H1 (cell line): ENCODE results near the gene TMEM178B. TPM values are rescaled to one million over a fixed set of nuclear protein-coding genes. Genes with fewer than 3 reads are reported as not detected.

Experiments
- CTCF ChIA-PET: fragments of 300-600 bp; sonication (Branson Sonifier 250); formaldehyde crosslinking; loops from one replicate; lab custom pipeline; 2021; ENCODE audit not compliant: partially characterized antibody; lab: Charles Lee
- POLR2A ChIA-PET: fragments of 300-600 bp; sonication (Branson Sonifier 250); formaldehyde crosslinking; loops from one replicate; lab custom pipeline; 2021; ENCODE audit warnings: inconsistent platforms; ENCODE audit not compliant: partially characterized antibody; lab: Charles Lee
- DNase-seq, 2 experiments: peaks; one replicate each; pipeline versions ENCODE4 v3.0.0 to v3.0.0-alpha.2; 2010 to 2022; ENCODE audit warnings: low spot score in 2 of 2, low read depth in 1 of 2, mixed read lengths in 1 of 2
- FAIRE-seq: peaks from 2 replicates; lab custom pipeline; 2011; peaks lifted over from hg19 to GRCh38; lab: Jason Lieb, UNC
- H2AFZ ChIP-seq: 2 replicates; pipeline ENCODE4 v1.8.1; 2012; ENCODE audit warnings: low read length, inconsistent platforms
- H2AK5ac ChIP-seq: 2 replicates; pipeline ENCODE4 v1.6.1; 2013; ENCODE audit warnings: low read depth, low read length
- H2BK120ac ChIP-seq: replicated peaks from 2 replicates; pipeline ENCODE3; 2013; ENCODE audit warnings: low read depth, low read length, inconsistent platforms
- H2BK12ac ChIP-seq: 2 replicates; pipeline ENCODE4 v1.6.1; 2013; ENCODE audit warnings: low read depth, low read length
- H2BK15ac ChIP-seq: 2 replicates; pipeline ENCODE4 v1.6.1; 2013; ENCODE audit warnings: low read length
- H2BK20ac ChIP-seq: 2 replicates; pipeline ENCODE4 v1.6.1; 2013; ENCODE audit warnings: low read length
- H2BK5ac ChIP-seq: 2 replicates; pipeline ENCODE4 v1.6.1; 2013; ENCODE audit warnings: low read depth, low read length
- H3K14ac ChIP-seq: 2 replicates; pipeline ENCODE4 v1.6.1; 2013; ENCODE audit warnings: inconsistent platforms; ENCODE audit not compliant: insufficient read length
- H3K18ac ChIP-seq: 2 replicates; pipeline ENCODE4 v1.6.1; 2013; ENCODE audit warnings: low read length; ENCODE audit errors: extremely low read depth
- H3K23ac ChIP-seq: 2 replicates; pipeline ENCODE4 v1.6.1; 2013; ENCODE audit warnings: inconsistent platforms; ENCODE audit not compliant: insufficient read length
- H3K23me2 ChIP-seq: 2 replicates; pipeline ENCODE4 v1.6.1; 2013; ENCODE audit warnings: low read depth, low read length
- H3K27ac ChIP-seq: 2 replicates; pipeline ENCODE4 v1.6.1; 2011; ENCODE audit warnings: low read depth, low read length, inconsistent platforms
- H3K27me3 ChIP-seq, 4 experiments: replicated peaks in 1 of 4; 1 replicate in 1 of 4; 2 replicates in 3 of 4; pipeline versions ENCODE4 v1.6.1 to v1.8.1; 2011 to 2013; ENCODE audit warnings: low read length in 3 of 4, mild to moderate bottlenecking in 3 of 4, inconsistent platforms in 2 of 4, mixed read lengths in 2 of 4, moderate library complexity in 1 of 4; ENCODE audit not compliant: control insufficient read depth in 3 of 4, insufficient read depth in 3 of 4; ENCODE audit errors: extremely low read depth in 1 of 4
- H3K36me3 ChIP-seq, 4 experiments: 2 replicates each; pipeline versions ENCODE4 v1.6.1 to v1.8.1; 2011 to 2013; ENCODE audit warnings: mild to moderate bottlenecking in 4 of 4, low read length in 3 of 4, moderate library complexity in 2 of 4, control low read depth in 1 of 4, inconsistent platforms in 1 of 4; ENCODE audit not compliant: insufficient read depth in 4 of 4, control insufficient read depth in 2 of 4
- H3K4ac ChIP-seq: replicated peaks from 2 replicates; pipeline ENCODE3; 2013; ENCODE audit warnings: low read length, low read depth, mixed read lengths, inconsistent platforms; ENCODE audit not compliant: insufficient read length
- H3K4me1 ChIP-seq, 4 experiments: replicated peaks in 1 of 4; 1 replicate in 1 of 4; 2 replicates in 3 of 4; pipeline versions ENCODE4 v1.6.1 to v1.8.1; 2011 to 2013; ENCODE audit warnings: low read length in 3 of 4, inconsistent platforms in 2 of 4, mixed read lengths in 1 of 4; ENCODE audit not compliant: insufficient read depth in 4 of 4, control insufficient read depth in 3 of 4
- H3K4me2 ChIP-seq, 2 experiments: 2 replicates each; pipeline versions ENCODE4 v1.6.1 to v1.8.1; 2011 to 2013; ENCODE audit warnings: low read depth in 2 of 2, low read length in 2 of 2, control low read depth in 1 of 2, inconsistent platforms in 1 of 2, mild to moderate bottlenecking in 1 of 2; ENCODE audit not compliant: insufficient read depth in 1 of 2
- H3K4me3 ChIP-seq, 4 experiments: fragments of 200-600, 300-600 bp in 1 of 4; sonication (generic), shearing (Covaris generic), sonication (Bioruptor Twin) in 1 of 4; 2 replicates each; pipeline versions ENCODE4 v1.5.1 to v1.8.1; 2011 to 2016; ENCODE audit warnings: low read length in 4 of 4, low read depth in 3 of 4, control low read depth in 2 of 4, inconsistent platforms in 2 of 4, mild to moderate bottlenecking in 2 of 4, mixed read lengths in 1 of 4, moderate library complexity in 1 of 4; ENCODE audit not compliant: insufficient read depth in 2 of 4; ENCODE audit errors: extremely low read depth in 1 of 4
- H3K56ac ChIP-seq: replicated peaks from 2 replicates; pipeline ENCODE3; 2013; ENCODE audit warnings: low read depth, mild to moderate bottlenecking, mixed read lengths, low read length, inconsistent platforms; ENCODE audit not compliant: insufficient read length
- H3K79me1 ChIP-seq: 2 replicates; pipeline ENCODE4 v1.6.1; 2013; ENCODE audit warnings: low read depth, low read length, control low read depth
- H3K79me2 ChIP-seq, 2 experiments: 2 replicates each; pipeline versions ENCODE4 v1.6.1 to v1.8.1; 2012 to 2013; ENCODE audit warnings: low read length in 2 of 2, mild to moderate bottlenecking in 2 of 2, inconsistent platforms in 1 of 2; ENCODE audit not compliant: insufficient read depth in 2 of 2, control insufficient read depth in 1 of 2
- H3K9ac ChIP-seq, 4 experiments: replicated peaks in 1 of 4; 1 replicate in 1 of 4; 2 replicates in 3 of 4; pipeline versions ENCODE4 v1.6.1 to v1.8.1; 2011 to 2013; ENCODE audit warnings: low read depth in 3 of 4, low read length in 3 of 4, control low read depth in 2 of 4, mild to moderate bottlenecking in 2 of 4, moderate library complexity in 2 of 4, inconsistent platforms in 1 of 4; ENCODE audit errors: extremely low read depth in 1 of 4
- H3K9me3 ChIP-seq, 2 experiments: 2 replicates each; pipeline versions ENCODE4 v1.6.1 to v1.8.1; 2012 to 2013; ENCODE audit warnings: mild to moderate bottlenecking in 2 of 2, moderate library complexity in 2 of 2, control low read depth in 1 of 2, inconsistent platforms in 1 of 2, low read depth in 1 of 2, low read length in 1 of 2, mixed read lengths in 1 of 2; ENCODE audit not compliant: insufficient read depth in 2 of 2
- H4K20me1 ChIP-seq, 2 experiments: replicated peaks in 1 of 2; 2 replicates each; pipeline versions ENCODE3 to v1.8.1; 2011 to 2013; ENCODE audit warnings: inconsistent platforms in 2 of 2, low read length in 2 of 2, mild to moderate bottlenecking in 1 of 2; ENCODE audit not compliant: insufficient read depth in 2 of 2, control insufficient read depth in 1 of 2
- H4K5ac ChIP-seq: 2 replicates; pipeline ENCODE4 v1.6.1; 2013; ENCODE audit warnings: low read length, low read depth, mixed read lengths, inconsistent platforms; ENCODE audit not compliant: insufficient read length
- H4K8ac ChIP-seq: 2 replicates; pipeline ENCODE4 v1.8.0; 2013; ENCODE audit warnings: mild to moderate bottlenecking, moderate library complexity, low read length, inconsistent platforms; ENCODE audit not compliant: insufficient read depth; ENCODE audit errors: extremely low read depth
- H4K91ac ChIP-seq: replicated peaks from 2 replicates; pipeline ENCODE3; 2013; ENCODE audit warnings: low read length, mixed read lengths, inconsistent platforms; ENCODE audit not compliant: insufficient read length
- NANOG ChIP-seq: IDR thresholded peaks from 2 replicates; pipeline ENCODE4 v1.6.1; 2011; ENCODE audit warnings: low read length, low read depth, mild to moderate bottlenecking, inconsistent platforms; ENCODE audit not compliant: insufficient read depth, poor library complexity, severe bottlenecking
- RBBP5 ChIP-seq: IDR thresholded peaks from 2 replicates; pipeline ENCODE4 v1.7.1; 2012; ENCODE audit warnings: low read depth, mild to moderate bottlenecking, inconsistent platforms, low read length, moderate library complexity, borderline replicate concordance
- SAP30 ChIP-seq: fragments of 300-600 bp; sonication (generic); IDR thresholded peaks from 2 replicates; pipeline ENCODE4 v1.7.1; 2012; ENCODE audit warnings: low read length, moderate library complexity, mild to moderate bottlenecking, inconsistent platforms; ENCODE audit not compliant: insufficient read depth, insufficient replicate concordance
- WGBS, 2 experiments: shearing (Covaris generic) in 1 of 2; methylation state at CpG; one replicate each; pipeline versions ENCODE4 v1.1.6 to v1.1.7; 2013 to 2015; ENCODE audit warnings: low lambda C conversion rate in 2 of 2, mixed read lengths in 2 of 2, inconsistent platforms in 1 of 2, low coverage in 1 of 2, missing lambda C conversion rate in 1 of 2; ENCODE audit not compliant: insufficient replicate concordance in 2 of 2, insufficient coverage in 1 of 2, insufficient read length in 1 of 2; ENCODE audit errors: extremely low coverage in 1 of 2, missing lambda C conversion rate in 1 of 2; 5-methylcytosine and 5-hydroxymethylcytosine counted together
- polyA plus RNA-seq, 7 experiments: library from polyadenylated mRNA; depleted of rRNA in 3 of 7; stranded (reverse) in 5 of 7; unstranded in 2 of 7; fragments of >200 nt in 5 of 7; fragments of 200-250 nt in 2 of 7; gene quantifications; 1 replicate in 5 of 7; 2 replicates in 1 of 7; 4 replicates in 1 of 7; pipeline versions ENCODE4 v1.2.1 to v1.2.3, GENCODE V29; 2011 to 2013; ENCODE audit warnings: missing spikeins in 2 of 7, mixed read lengths in 2 of 7
- total RNA-seq: library from RNA; stranded (reverse); fragmentation: NEBNext Ultra II Directional; extraction: Animal tissue kit (Norgen Biotek cat#: 25700); gene quantifications from 2 replicates; pipeline ENCODE4 v1.2.1, GENCODE V29; 2021

Gene TMEM178B
- total and polyA plus RNA-seq, 2 of the 8 experiments (the other 6 are each of a cell fraction or from before 2014, with no cell fraction given), result 5.3 to 18.1 TPM

- Histone ChIP-seq H3K4me2 (no peak overlapping the region), H4K8ac (no peak overlapping the region), H3K9ac (no peak overlapping the region), H3K4me3 (no peak overlapping the region), H3K23me2 (no peaks in the 10 kb centered on the region), H3K18ac (no peak overlapping the region), H3K14ac (no peak overlapping the region), H2BK120ac (no peak overlapping the region), H3K9me3 (no peaks in the 10 kb centered on the region), H4K20me1 (no peaks in the 10 kb centered on the region), H2BK20ac (no peak overlapping the region), H3K79me2 (no peaks in the 10 kb centered on the region), H2BK15ac (no peak overlapping the region), H3K36me3 (no peaks in the 10 kb centered on the region; a peak in 1 of 8 replicates), H3K4me1 (peaks cover 0 to 3% (median 0%) of the 10 kb centered on the region in 4 experiments; a peak in 2 of 7 replicates), H3K27ac (no peak overlapping the region), H4K5ac (no peak overlapping the region), H3K23ac (no peak overlapping the region), H2BK12ac (no peak overlapping the region), H3K79me1 (no peaks in the 10 kb centered on the region; the same call in 1 of the 2 replicates), H2BK5ac (no peak overlapping the region), H3K56ac (no peak overlapping the region), H2AFZ (no peak overlapping the region), H4K91ac (no peak overlapping the region), H2AK5ac (no peak overlapping the region), H3K4ac (no peak overlapping the region), H3K27me3 (no peaks in the 10 kb centered on the region)
- POLR2A ChIA-PET, result no interaction called here
- CTCF ChIA-PET, result no interaction called here
- TF ChIP-seq SAP30, result no peak
- TF ChIP-seq RBBP5, result no peak
- TF ChIP-seq NANOG, result no peak
- FAIRE-seq, result no peak
- 95% methylated on average over 4 of the region's 4 CpGs; no CpG with 5 or more reads in 1 of the 2 experiments for WGBS, 2 experiments
- no peak for DNase-seq
Measured at GRCh38 chr7:141527076-141527475, 453.2 kb downstream of the TMEM178B start.
